SU-DHL-6 (cell line): ENCODE results near the gene ZNF333.

Source experiments
- H2AFZ ChIP-seq: fragments of 200-600 bp; sonication (generic); 2 replicates; pipeline ENCODE4 v1.6.1; 2014; ENCODE audit warnings: low read depth, mild to moderate bottlenecking, moderate library complexity, mixed read lengths, antibody characterized with exemption, low read length; ENCODE audit not compliant: severe bottlenecking
- H3F3A ChIP-seq: fragments of 200-600 bp; shearing (Covaris generic); 2 replicates; pipeline ENCODE4 v1.6.0; 2016; ENCODE audit warnings: antibody characterized with exemption, mild to moderate bottlenecking; ENCODE audit not compliant: insufficient read depth
- H3K27ac ChIP-seq: fragments of 200-600 bp; sonication (generic); 2 replicates; pipeline ENCODE4 v1.5.1; 2016; ENCODE audit warnings: low read depth, mild to moderate bottlenecking, low read length, moderate library complexity, mixed read lengths
- H3K27me3 ChIP-seq: fragments of 200-600 bp; sonication (generic), shearing (Covaris generic); 2 replicates; pipeline ENCODE4 v1.6.0; 2014; ENCODE audit warnings: mild to moderate bottlenecking, low read length
- H3K36me3 ChIP-seq: fragments of 200-600 bp; sonication (generic); 2 replicates; pipeline ENCODE4 v1.6.1; 2014; ENCODE audit warnings: mild to moderate bottlenecking, low read length, mixed read lengths
- H3K4me2 ChIP-seq: fragments of 300-600, 200-600 bp; shearing (Covaris generic), sonication (generic); 2 replicates; pipeline ENCODE4 v1.6.0; 2014; ENCODE audit warnings: low read length, low read depth, mild to moderate bottlenecking; ENCODE audit not compliant: poor library complexity, severe bottlenecking
- H3K4me3 ChIP-seq: fragments of 200-600 bp; sonication (generic); 2 replicates; pipeline ENCODE4 v1.5.1; 2014; ENCODE audit warnings: antibody characterized with exemption, low read length, mild to moderate bottlenecking, mixed read lengths; ENCODE audit not compliant: insufficient read depth, poor library complexity, severe bottlenecking
- H3K79me2 ChIP-seq: fragments of 200-600 bp; sonication (generic); 2 replicates; pipeline ENCODE4 v1.6.1; 2014; ENCODE audit warnings: mild to moderate bottlenecking, low read length, moderate library complexity; ENCODE audit not compliant: insufficient read depth
- H3K9ac ChIP-seq: fragments of 200-600 bp; sonication (generic); 2 replicates; pipeline ENCODE4 v1.7.0; 2014; ENCODE audit warnings: mild to moderate bottlenecking, low read length
- H3K9me2 ChIP-seq: fragments of 200-600 bp; sonication (generic); replicated peaks from 2 replicates; pipeline ENCODE4 v1.6.1; 2014; ENCODE audit warnings: low read length; ENCODE audit not compliant: insufficient read depth
- H3K9me3 ChIP-seq: fragments of 200-600 bp; sonication (generic); 2 replicates; pipeline ENCODE4 v1.6.1; 2014; ENCODE audit warnings: low read length, mixed read lengths; ENCODE audit not compliant: insufficient read depth
- H4K20me1 ChIP-seq: fragments of 200-600 bp; sonication (generic); 2 replicates; pipeline ENCODE4 v1.6.1; 2014; ENCODE audit warnings: low read depth, mild to moderate bottlenecking, antibody characterized with exemption, low read length, moderate library complexity, mixed read lengths
- CTCF ChIP-seq: fragments of 200-600 bp; sonication (generic); IDR thresholded peaks from one replicate; pipeline ENCODE4 v1.5.1; 2017; ENCODE audit warnings: antibody characterized with exemption, mild to moderate bottlenecking, low read length, moderate library complexity; ENCODE audit not compliant: insufficient read depth, poor library complexity, severe bottlenecking
- EZH2phosphoT487 ChIP-seq: fragments of 200-600 bp; sonication (generic), shearing (Covaris generic); conservative IDR thresholded peaks from 2 replicates; pipeline ENCODE4 v1.6.1; 2018; ENCODE audit warnings: mild to moderate bottlenecking, antibody characterized with exemption, low read length, moderate library complexity, mixed read lengths

The ZNF333 gene

GRCh38 chr19:14700711-14701375 is 11.0 kb downstream of the ZNF333 start:
- H3K9me3 ChIP-seq: no peaks in the 10 kb centered on the region
- no peak for TF ChIP-seq EZH2phosphoT487
- no peak for TF ChIP-seq CTCF
- H3K9ac ChIP-seq: no peak overlapping the region
- no peaks in the 10 kb centered on the region for H4K20me1 ChIP-seq
- no peak overlapping the region for H3K27ac ChIP-seq
- H3K36me3 ChIP-seq: no peaks in the 10 kb centered on the region
- no peak overlapping the region for H3K4me3 ChIP-seq
- no peaks in the 10 kb centered on the region for H3K9me2 ChIP-seq
- no peak overlapping the region for H3K4me2 ChIP-seq
- H3F3A ChIP-seq: no peaks in the 10 kb centered on the region
- no peaks in the 10 kb centered on the region for H3K79me2 ChIP-seq
- no peak overlapping the region for H2AFZ ChIP-seq
- no peaks in the 10 kb centered on the region for H3K27me3 ChIP-seq

GRCh38 chr19:14703833-14704232 is 14.0 kb downstream of the ZNF333 start:
- Histone ChIP-seq H3K4me3 (no peak overlapping the region), H3K79me2 (no peaks in the 10 kb centered on the region), H3K9me2 (no peaks in the 10 kb centered on the region), H3K9ac (no peak overlapping the region), H4K20me1 (no peaks in the 10 kb centered on the region), H3F3A (no peaks in the 10 kb centered on the region), H2AFZ (no peak overlapping the region), H3K4me2 (no peak overlapping the region), H3K27ac (no peak overlapping the region), H3K27me3 (no peaks in the 10 kb centered on the region), H3K9me3 (no peaks in the 10 kb centered on the region), H3K36me3 (no peaks in the 10 kb centered on the region)
- TF ChIP-seq CTCF (no peak), EZH2phosphoT487 (no peak)

GRCh38 chr19:14704450-14704849 is 14.6 kb downstream of the ZNF333 start:
- Histone ChIP-seq H3K4me3 (no peak overlapping the region), H3K9ac (no peak overlapping the region)

More at GRCh38 chr19:14704450-14704849, 14.6 kb downstream of the ZNF333 start:
- TF ChIP-seq CTCF: no peak
- no peak for TF ChIP-seq EZH2phosphoT487
- Histone ChIP-seq H3K27ac (no peak overlapping the region), H2AFZ (no peak overlapping the region), H4K20me1 (no peaks in the 10 kb centered on the region), H3F3A (no peaks in the 10 kb centered on the region), H3K79me2 (no peaks in the 10 kb centered on the region), H3K27me3 (no peaks in the 10 kb centered on the region), H3K9me2 (no peaks in the 10 kb centered on the region), H3K9me3 (no peaks in the 10 kb centered on the region), H3K36me3 (no peaks in the 10 kb centered on the region), H3K4me2 (no peak overlapping the region)
